Trophoblast cell (in vitro differentiated cells and primary cell): ENCODE results near the gene PDGFC.

Experiments used
- DNase-seq, 2 donors: peaks; one replicate each; pipeline ENCODE4 v3.0.0-alpha.2; 2016
- H2AFZ ChIP-seq: 2 replicates; pipeline ENCODE4 v1.6.1; 2013; ENCODE audit warnings: low read length, moderate library complexity, mild to moderate bottlenecking; ENCODE audit not compliant: insufficient read depth, poor library complexity
- H2AK5ac ChIP-seq: 2 replicates; pipeline ENCODE4 v1.6.1; 2013; ENCODE audit warnings: mild to moderate bottlenecking, low read length
- H2BK120ac ChIP-seq: 2 replicates; pipeline ENCODE4 v1.6.1; 2013; ENCODE audit warnings: low read length, mild to moderate bottlenecking, moderate library complexity; ENCODE audit not compliant: insufficient read depth, poor library complexity
- H2BK12ac ChIP-seq: 2 replicates; pipeline ENCODE4 v1.6.1; 2013; ENCODE audit warnings: mild to moderate bottlenecking, low read length, moderate library complexity
- H2BK5ac ChIP-seq: 2 replicates; pipeline ENCODE4 v1.6.1; 2013; ENCODE audit warnings: low read length, low read depth, moderate library complexity, mild to moderate bottlenecking; ENCODE audit not compliant: poor library complexity
- H3K14ac ChIP-seq: 2 replicates; pipeline ENCODE4 v1.6.1; 2013; ENCODE audit warnings: mild to moderate bottlenecking, low read length
- H3K18ac ChIP-seq: 2 replicates; pipeline ENCODE4 v1.6.1; 2013; ENCODE audit warnings: mild to moderate bottlenecking, low read length
- H3K23ac ChIP-seq: 2 replicates; pipeline ENCODE4 v1.6.1; 2013; ENCODE audit warnings: low read length
- H3K27ac ChIP-seq: 2 replicates; pipeline ENCODE4 v1.5.1; 2013; ENCODE audit warnings: low read depth, mild to moderate bottlenecking, inconsistent platforms, low read length, moderate library complexity
- H3K27me3 ChIP-seq: 2 replicates; pipeline ENCODE4 v1.6.1; 2013; ENCODE audit warnings: inconsistent platforms, mild to moderate bottlenecking, low read length, moderate library complexity; ENCODE audit not compliant: insufficient read depth
- H3K36me3 ChIP-seq, 2 experiments: 1 replicate in 1 of 2; 2 replicates in 1 of 2; pipeline ENCODE4 v1.6.1; 2013; ENCODE audit warnings: low read length in 2 of 2, mild to moderate bottlenecking in 2 of 2, moderate library complexity in 1 of 2; ENCODE audit not compliant: insufficient read depth in 2 of 2, control insufficient read depth in 1 of 2
- H3K4ac ChIP-seq: 2 replicates; pipeline ENCODE4 v1.6.1; 2013; ENCODE audit warnings: low read depth, mild to moderate bottlenecking, low read length, moderate library complexity
- H3K4me1 ChIP-seq, 2 experiments: 1 replicate in 1 of 2; 2 replicates in 1 of 2; pipeline ENCODE4 v1.6.1; 2013; ENCODE audit warnings: low read length in 2 of 2, mild to moderate bottlenecking in 2 of 2, moderate library complexity in 1 of 2; ENCODE audit not compliant: insufficient read depth in 2 of 2, control insufficient read depth in 1 of 2
- H3K4me2 ChIP-seq: 2 replicates; pipeline ENCODE4 v1.6.1; 2013; ENCODE audit warnings: inconsistent platforms, mild to moderate bottlenecking, low read length, moderate library complexity
- H3K4me3 ChIP-seq: 2 replicates; pipeline ENCODE4 v1.5.1; 2013; ENCODE audit warnings: mild to moderate bottlenecking, low read depth, low read length, inconsistent platforms
- H3K79me1 ChIP-seq: one replicate; pipeline ENCODE4 v1.6.1; 2013; ENCODE audit warnings: low read length
- H3K79me2 ChIP-seq: 2 replicates; pipeline ENCODE4 v1.6.1; 2013; ENCODE audit warnings: low read length, mild to moderate bottlenecking; ENCODE audit not compliant: control insufficient read depth, insufficient read depth, poor library complexity
- H3K9ac ChIP-seq: 2 replicates; pipeline ENCODE4 v1.6.1; 2013; ENCODE audit warnings: mild to moderate bottlenecking, low read length
- H3K9me3 ChIP-seq: 2 replicates; pipeline ENCODE4 v1.6.1; 2013; ENCODE audit warnings: low read depth, mild to moderate bottlenecking, control low read depth, inconsistent platforms, low read length; ENCODE audit not compliant: insufficient read depth
- H4K12ac ChIP-seq: 2 replicates; pipeline ENCODE4 v1.6.1; 2013; ENCODE audit warnings: low read depth, mild to moderate bottlenecking, low read length, moderate library complexity
- H4K8ac ChIP-seq: 2 replicates; pipeline ENCODE4 v1.6.1; 2013; ENCODE audit warnings: low read depth, mild to moderate bottlenecking, low read length, moderate library complexity
- H4K91ac ChIP-seq: one replicate; pipeline ENCODE4 v1.6.1; 2013; ENCODE audit warnings: low read depth, mild to moderate bottlenecking, low read length, moderate library complexity
- WGBS: extraction: QIAGEN DNeasy Blood & Tissue Kit; methylation state at CpG from one replicate; pipeline ENCODE4 v1.1.7; 2013; ENCODE audit warnings: missing lambda C conversion rate; ENCODE audit not compliant: insufficient read length, insufficient coverage; ENCODE audit errors: extremely low coverage; 5-methylcytosine and 5-hydroxymethylcytosine counted together

PDGFC gene

DNA sequence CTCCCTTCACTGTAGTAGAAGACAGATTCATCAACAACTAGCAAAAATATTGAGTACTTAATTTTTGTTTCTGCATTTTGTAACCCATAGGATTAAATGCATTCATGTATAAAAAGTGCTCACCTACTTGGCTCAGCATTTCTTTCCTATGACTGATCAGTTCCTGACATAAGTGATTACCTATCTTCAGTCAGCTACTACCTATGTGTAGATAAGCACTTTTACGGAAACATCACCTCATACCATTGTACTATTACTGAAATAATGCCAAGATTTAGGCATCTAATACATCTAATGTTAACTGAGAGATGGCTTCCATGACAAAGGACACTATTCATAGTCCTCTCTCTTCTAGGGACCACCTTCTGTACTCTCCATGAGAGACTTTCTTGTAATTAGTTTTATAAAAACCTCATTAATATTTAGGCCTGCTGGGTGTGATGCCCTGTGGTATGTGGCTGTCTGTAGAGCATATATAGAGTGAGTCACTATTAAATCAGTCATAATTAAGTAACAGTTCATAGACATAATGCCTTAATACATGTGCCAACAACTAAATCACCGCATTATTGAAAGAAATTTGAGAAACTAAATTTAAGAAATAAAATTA, 147.0 kb downstream of the PDGFC start:
- no CpG with 5 or more reads among the region's 2 CpGs for WGBS
- no peaks in the 10 kb centered on the region for H3K9me3 ChIP-seq

DNA sequence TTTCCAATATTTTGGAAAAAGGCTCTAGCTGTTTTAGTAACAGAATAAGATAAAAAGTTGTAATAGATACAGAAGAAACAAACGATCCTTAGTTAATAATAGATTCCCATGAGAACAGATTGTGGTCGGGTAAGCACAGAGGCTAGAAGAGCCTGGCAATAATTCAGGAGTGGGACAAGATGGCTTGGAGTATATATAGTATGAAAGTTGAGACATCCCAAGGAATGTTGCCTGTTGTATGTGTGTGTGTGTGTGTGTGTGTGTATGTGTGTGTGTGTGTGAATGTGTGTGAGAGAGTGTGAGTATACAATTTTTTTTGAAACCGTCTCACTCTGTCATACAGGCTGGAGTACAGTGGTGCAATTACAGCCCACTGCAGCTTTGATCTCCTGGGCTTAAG, 150.7 kb downstream of the PDGFC start:
- no peak overlapping the region for H3K4me2 ChIP-seq
- no peak overlapping the region for H3K14ac ChIP-seq
- H2BK5ac ChIP-seq = no peak overlapping the region
- no peak overlapping the region for H4K91ac ChIP-seq
- no peak overlapping the region for H2BK120ac ChIP-seq
- no peak overlapping the region for H3K27ac ChIP-seq
- H2AK5ac ChIP-seq = no peak overlapping the region
- H2BK12ac ChIP-seq = no peak overlapping the region
- no peaks in the 10 kb centered on the region for H3K79me2 ChIP-seq
- H3K27me3 ChIP-seq = no peaks in the 10 kb centered on the region
- no peak for DNase-seq
- no CpG with 5 or more reads among the region's 3 CpGs for WGBS
- H2AFZ ChIP-seq = no peak overlapping the region
- H3K23ac ChIP-seq = no peak overlapping the region
- H3K9ac ChIP-seq = no peak overlapping the region
- no peak overlapping the region for H3K18ac ChIP-seq
- H3K36me3 ChIP-seq = no peaks in the 10 kb centered on the region
- no peaks in the 10 kb centered on the region for H3K4me1 ChIP-seq
- no peak overlapping the region for H4K12ac ChIP-seq
- no peaks in the 10 kb centered on the region for H3K79me1 ChIP-seq
- H3K4me3 ChIP-seq = no peak overlapping the region
- no peak overlapping the region for H4K8ac ChIP-seq
- H3K4ac ChIP-seq = no peak overlapping the region
- no peaks in the 10 kb centered on the region for H3K9me3 ChIP-seq

More for the DNA sequence above, 147.0 kb downstream of the PDGFC start:
- Histone ChIP-seq H3K27me3 (no peaks in the 10 kb centered on the region), H2BK12ac (no peak overlapping the region), H3K18ac (no peak overlapping the region), H3K9ac (no peak overlapping the region), H3K4me1 (no peaks in the 10 kb centered on the region), H3K36me3 (no peaks in the 10 kb centered on the region), H3K4ac (no peak overlapping the region), H2BK120ac (no peak overlapping the region), H2AFZ (no peak overlapping the region), H4K91ac (no peak overlapping the region), H3K79me1 (no peaks in the 10 kb centered on the region), H3K27ac (no peak overlapping the region), H3K4me2 (no peak overlapping the region), H2BK5ac (no peak overlapping the region), H3K14ac (no peak overlapping the region), H2AK5ac (no peak overlapping the region), H4K8ac (no peak overlapping the region), H3K4me3 (no peak overlapping the region), H3K79me2 (no peaks in the 10 kb centered on the region), H4K12ac (no peak overlapping the region), H3K23ac (no peak overlapping the region)
- peak in 1 of 2 donors; percentile 27 for DNase-seq

DNA sequence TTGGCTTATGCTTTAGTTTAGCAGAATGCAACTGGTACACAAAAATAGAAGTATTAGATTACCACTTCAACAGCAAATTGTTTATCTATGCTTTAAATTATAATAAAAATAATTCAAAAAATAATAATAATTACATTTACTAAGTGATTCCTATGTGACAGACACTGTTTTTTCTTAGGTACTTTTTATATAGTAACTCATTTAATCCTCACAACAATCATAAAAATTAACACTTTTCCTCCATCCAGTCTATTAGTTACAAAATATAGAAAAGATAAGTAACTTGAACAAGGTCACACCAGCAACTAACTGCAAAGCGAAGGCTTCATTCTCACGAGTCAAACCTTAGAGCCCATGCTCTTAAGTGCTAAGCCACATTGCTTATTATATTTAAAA, 155.2 kb downstream of the PDGFC start:
- Histone ChIP-seq H3K14ac (no peak overlapping the region), H2BK5ac (no peak overlapping the region), H3K27me3 (no peaks in the 10 kb centered on the region), H3K4me1 (no peaks in the 10 kb centered on the region), H2AK5ac (no peak overlapping the region), H4K12ac (no peak overlapping the region), H2BK120ac (no peak overlapping the region), H2BK12ac (no peak overlapping the region), H3K4ac (no peak overlapping the region), H3K79me1 (no peaks in the 10 kb centered on the region), H3K9me3 (no peaks in the 10 kb centered on the region), H3K18ac (no peak overlapping the region), H4K8ac (no peak overlapping the region), H3K4me3 (no peak overlapping the region), H3K9ac (no peak overlapping the region), H2AFZ (no peak overlapping the region), H3K36me3 (no peaks in the 10 kb centered on the region), H4K91ac (no peak overlapping the region), H3K4me2 (no peak overlapping the region), H3K23ac (no peak overlapping the region), H3K79me2 (no peaks in the 10 kb centered on the region), H3K27ac (no peak overlapping the region)
- no peak for DNase-seq
- WGBS = no CpG with 5 or more reads among the region's 2 CpGs

DNA sequence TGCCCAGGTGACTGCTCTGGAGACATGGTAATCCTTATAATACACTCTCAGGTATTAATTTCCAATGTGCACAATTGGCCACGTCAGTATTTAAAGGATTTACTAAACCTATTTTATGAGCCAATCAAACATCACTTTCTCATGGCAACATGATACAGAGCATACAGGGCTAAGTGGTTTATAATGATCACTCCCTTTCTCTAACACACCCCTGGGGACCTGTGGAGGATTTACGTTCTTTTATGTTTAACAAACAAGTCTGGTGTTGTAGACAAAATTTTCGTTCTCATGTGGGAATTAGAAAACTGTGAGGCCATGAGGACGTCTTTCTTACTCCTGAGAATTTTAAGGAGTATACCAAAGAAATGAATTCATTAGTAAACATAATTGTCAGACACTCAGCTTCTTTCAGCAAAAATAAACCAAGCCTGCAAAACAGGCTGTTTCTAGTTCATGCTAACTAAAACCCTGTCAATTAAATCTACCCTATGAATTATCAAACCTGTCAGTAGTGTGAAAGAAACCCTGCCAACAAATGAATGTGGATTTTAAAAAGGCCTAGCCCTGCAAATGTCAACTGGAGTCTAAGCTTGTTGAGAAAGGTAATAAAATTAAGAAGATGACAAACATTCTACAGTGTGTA, 155.8 kb downstream of the PDGFC start:
- H4K91ac ChIP-seq = no peak overlapping the region
- no peak overlapping the region for H3K27ac ChIP-seq
- H3K4me1 ChIP-seq = no peaks in the 10 kb centered on the region
- no peak overlapping the region for H3K18ac ChIP-seq
- H3K23ac ChIP-seq = no peak overlapping the region
- H3K79me2 ChIP-seq = no peaks in the 10 kb centered on the region
- no peaks in the 10 kb centered on the region for H3K9me3 ChIP-seq
- DNase-seq = no peak
- no peaks in the 10 kb centered on the region for H3K79me1 ChIP-seq
- no peak overlapping the region for H3K4me3 ChIP-seq
- H3K14ac ChIP-seq = no peak overlapping the region
- H3K27me3 ChIP-seq = no peaks in the 10 kb centered on the region
- H3K9ac ChIP-seq = no peak overlapping the region
- H2BK5ac ChIP-seq = no peak overlapping the region
- no peak overlapping the region for H2BK120ac ChIP-seq
- H3K4ac ChIP-seq = no peak overlapping the region
- no peak overlapping the region for H2AFZ ChIP-seq
- H2AK5ac ChIP-seq = no peak overlapping the region
- no peak overlapping the region for H3K4me2 ChIP-seq
- no peak overlapping the region for H2BK12ac ChIP-seq
- no CpG with 5 or more reads among the region's 4 CpGs for WGBS
- H3K36me3 ChIP-seq = no peaks in the 10 kb centered on the region
- H4K12ac ChIP-seq = no peak overlapping the region
- H4K8ac ChIP-seq = no peak overlapping the region
